Lower leg skin (tissue), 4 donors: ENCODE results near the gene RAD1. TPM values are rescaled to one million over a fixed set of nuclear protein-coding genes. Genes with fewer than 3 reads are reported as not detected.
"Not testable (repeated sequence)": the region's sequence is repeated elsewhere in the genome, so short reads cannot be mapped to it uniquely, and the experiment has no call there.

Experiments used
- DNase-seq, 2 donors: peaks; one replicate each; pipeline ENCODE4 v3.0.0-alpha.2; 2019; ENCODE audit warnings: low spot score in 2 of 2
- H3K4me3 ChIP-seq: fragments of 200-600 bp; sonication (generic); 2 replicates; pipeline ENCODE4 v1.5.1; 2017; ENCODE audit warnings: mild to moderate bottlenecking, low read depth; ENCODE audit not compliant: poor library complexity, severe bottlenecking
- CTCF ChIP-seq, 3 donors: fragments of 450-650 bp; IDR thresholded peaks; one replicate each; pipeline ENCODE4 v1.5.1; 2016; ENCODE audit warnings: antibody characterized with exemption in 3 of 3, mild to moderate bottlenecking in 3 of 3, moderate library complexity in 2 of 3
- POLR2A ChIP-seq, 2 donors: fragments of 450-650 bp; IDR thresholded peaks; one replicate each; pipeline ENCODE4 v1.6.1; 2016 to 2017; ENCODE audit warnings: antibody characterized with exemption in 2 of 2, mild to moderate bottlenecking in 1 of 2, moderate library complexity in 1 of 2
- WGBS, 2 donors: methylation state at CpG; one replicate each; pipeline ENCODE4 v1.1.5; 2018; 5-methylcytosine and 5-hydroxymethylcytosine counted together
- intact Hi-C: fragments of 100-400 bp; cut with DNase I; formaldehyde crosslinking; loops from one replicate; pipeline ENCODE4 v1.15.0; 2023; ENCODE audit warnings: low total_unique reads
- total RNA-seq, 4 donors: library from RNA; depleted of rRNA; stranded (reverse); fragments of >200 nt; gene quantifications; one replicate each; pipeline ENCODE4 v1.1.0, GENCODE V29; 2016

RAD1 gene
- total RNA-seq, 4 donors from 2014 or later, result 10.6 to 27.0 (median 14.6) TPM

- TF ChIP-seq CTCF (IDR thresholded peaks at IDR 0.05), result no peak
- no peak for TF ChIP-seq POLR2A (IDR thresholded peaks at IDR 0.05)
- 90 to 92% methylated on average over 5 of the region's 5 CpGs for WGBS, 2 donors
- intact Hi-C loops, result no loop called here
- H3K4me3 ChIP-seq, result no peak overlapping the region
- no peak for DNase-seq
Measured at GRCh38 chr5:34928267-34928666, 13.0 kb upstream of the RAD1 start.

- no peak for TF ChIP-seq POLR2A (IDR thresholded peaks at IDR 0.05)
- TF ChIP-seq CTCF (IDR thresholded peaks at IDR 0.05), result no peak
- intact Hi-C loops, result no loop called here
- H3K4me3 ChIP-seq, result no peak overlapping the region
- no peak for DNase-seq
- 88 to 95% methylated on average over 5 of the region's 5 CpGs for WGBS, 2 donors
Measured at GRCh38 chr5:34927785-34928184, 12.5 kb upstream of the RAD1 start.

- no peak overlapping the region for H3K4me3 ChIP-seq
- no peak for TF ChIP-seq POLR2A (IDR thresholded peaks at IDR 0.05)
- no peak for TF ChIP-seq CTCF (IDR thresholded peaks at IDR 0.05)
- intact Hi-C loops, result no loop called here
- no peak for DNase-seq
- 84 to 97% methylated on average over 3 of the region's 3 CpGs for whole genome bisulfite sequencing, 2 donors
Measured at GRCh38 chr5:34926318-34926888, 11.1 kb upstream of the RAD1 start.

GRCh38 chr5:34924462-34924765, 9.1 kb upstream of the RAD1 start:
- no peak for DNase-seq
- H3K4me3 ChIP-seq, result no peak overlapping the region
- intact Hi-C loops, result no loop called here
- TF ChIP-seq CTCF (IDR thresholded peaks at IDR 0.05) (no peak), POLR2A (IDR thresholded peaks at IDR 0.05) (no peak)

- TF ChIP-seq POLR2A (IDR thresholded peaks at IDR 0.05) (no peak), CTCF (IDR thresholded peaks at IDR 0.05) (no peak)
- intact Hi-C loops, result no loop called here
- no peak for DNase-seq
- 31 to 32% methylated on average over 3 of the region's 3 CpGs for WGBS, 2 donors
- H3K4me3 ChIP-seq, result no peak overlapping the region
Measured at GRCh38 chr5:34923694-34924461, 8.6 kb upstream of the RAD1 start.

GRCh38 chr5:34923256-34923655, 8.0 kb upstream of the RAD1 start:
- DNase-seq, H3K4me3 ChIP-seq, intact Hi-C loops: not testable (repeated sequence)
- WGBS, 2 donors, result 95 to 96% methylated on average over 9 of the region's 9 CpGs
